HG03558 (cell line): ENCODE measurements around the gene TMEM135.
"Not testable (repeated sequence)": the region's sequence is repeated elsewhere in the genome, so short reads cannot be mapped to it uniquely, and the experiment has no call there.

ENCODE experiments used
- ATAC-seq: cut with Tn5 transposase; IDR thresholded peaks from one replicate; pipeline ENCODE4 v1.9.1; 2021; ENCODE audit warnings: moderate number of reproducible peaks; ENCODE audit not compliant: unreplicated experiment; ENCODE audit errors: extremely low read depth

TMEM135 gene

GRCh38 chr11:87063982-87064381 is 26.2 kb downstream of the TMEM135 start:
- no peak for ATAC-seq

DNA sequence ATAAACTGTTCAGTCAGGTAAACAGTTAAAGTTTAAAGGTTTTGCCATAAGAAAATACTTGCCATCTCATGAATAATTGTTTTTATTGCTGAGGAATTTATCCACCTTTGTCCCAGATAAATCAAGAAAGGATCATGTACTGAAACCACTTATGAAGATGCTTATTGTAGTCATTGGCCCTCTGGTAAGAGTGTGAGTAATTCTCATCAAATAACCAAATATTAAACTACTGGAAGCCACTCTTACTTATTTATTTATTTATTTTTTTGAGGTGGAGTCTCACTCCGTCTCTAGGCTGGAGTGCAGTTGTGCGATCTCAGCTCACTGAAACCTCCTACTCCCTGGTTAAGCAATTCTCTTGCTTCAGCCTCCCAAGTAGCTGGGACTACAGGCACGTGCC is 35.1 kb downstream of the TMEM135 start:
- ATAC-seq: no peak

DNA sequence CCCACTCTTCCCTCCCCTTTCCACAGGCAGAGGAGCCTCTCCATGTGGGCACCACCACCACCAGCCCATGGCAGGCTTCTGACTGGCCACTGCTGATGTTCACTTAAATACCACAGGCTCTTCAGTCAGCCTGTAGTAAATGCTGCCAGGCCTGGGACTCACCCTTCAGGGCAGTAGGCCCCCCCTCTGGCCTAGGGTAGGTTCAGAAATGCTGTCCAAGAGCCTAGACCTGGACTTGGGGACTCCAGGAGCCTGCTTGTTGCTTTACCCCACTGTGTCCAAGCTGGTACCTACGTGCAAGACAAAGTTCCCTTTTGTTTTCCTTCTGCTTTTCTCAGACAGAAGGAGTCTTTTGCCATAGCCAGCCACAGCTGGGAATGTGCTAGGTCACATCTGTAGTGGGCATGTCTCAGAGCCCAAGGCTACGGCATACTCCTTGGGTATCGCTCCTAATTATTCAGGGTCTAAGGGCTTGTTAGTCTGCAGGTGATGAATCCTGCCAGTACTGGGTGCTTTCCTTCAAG is 38.6 kb downstream of the TMEM135 start:
- no peak for ATAC-seq

DNA sequence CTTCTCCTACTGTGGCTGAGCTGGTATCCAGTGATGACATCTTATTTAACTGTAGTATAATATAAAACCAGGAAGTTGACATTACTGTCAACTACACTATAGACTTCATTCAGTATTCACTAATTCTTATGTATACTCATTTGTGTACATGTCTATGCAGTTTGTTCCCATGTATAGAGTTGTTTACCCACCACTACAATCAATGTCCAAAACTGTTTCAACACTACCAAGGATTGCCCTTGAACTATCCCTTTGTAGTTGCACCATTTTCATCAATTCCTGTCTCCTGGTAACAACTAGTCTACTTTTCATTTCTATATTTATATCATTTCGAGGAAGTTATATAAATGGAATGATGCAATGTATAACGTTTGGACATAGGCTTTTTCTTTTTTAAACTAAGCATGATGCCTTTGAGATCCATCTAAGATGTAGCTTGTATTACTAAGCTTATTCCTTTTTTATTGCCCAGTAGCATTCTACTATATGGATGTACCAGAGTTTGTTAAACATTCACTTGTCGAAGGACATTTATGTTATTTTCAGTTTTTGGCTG is 39.2 kb downstream of the TMEM135 start:
- ATAC-seq: no peak

- no peak for ATAC-seq
These were observed 43.6 kb downstream of the TMEM135 start for GRCh38 chr11:87081358-87081757.

GRCh38 chr11:87082590-87082989 is 44.9 kb downstream of the TMEM135 start:
- ATAC-seq: no peak

DNA sequence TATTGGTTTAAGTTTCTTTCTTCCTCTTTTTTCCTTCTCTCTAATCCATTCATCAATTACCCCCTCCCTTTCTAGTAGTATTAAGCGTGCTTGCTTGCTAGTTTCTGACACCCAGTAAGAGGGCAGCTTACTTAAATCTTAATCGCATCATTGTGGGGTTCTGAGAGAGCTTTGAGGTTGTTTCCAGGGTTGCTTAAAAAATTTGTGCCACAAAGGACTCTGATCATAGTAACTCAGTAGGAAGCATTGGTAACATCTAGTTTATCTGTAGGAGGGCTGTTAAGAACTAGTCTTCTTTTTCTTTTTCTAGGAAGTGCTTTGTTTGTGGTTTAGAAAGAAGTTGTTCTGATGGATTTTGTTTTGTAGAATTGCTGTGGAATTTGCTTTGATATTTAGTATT is 45.3 kb downstream of the TMEM135 start:
- no peak for ATAC-seq

DNA sequence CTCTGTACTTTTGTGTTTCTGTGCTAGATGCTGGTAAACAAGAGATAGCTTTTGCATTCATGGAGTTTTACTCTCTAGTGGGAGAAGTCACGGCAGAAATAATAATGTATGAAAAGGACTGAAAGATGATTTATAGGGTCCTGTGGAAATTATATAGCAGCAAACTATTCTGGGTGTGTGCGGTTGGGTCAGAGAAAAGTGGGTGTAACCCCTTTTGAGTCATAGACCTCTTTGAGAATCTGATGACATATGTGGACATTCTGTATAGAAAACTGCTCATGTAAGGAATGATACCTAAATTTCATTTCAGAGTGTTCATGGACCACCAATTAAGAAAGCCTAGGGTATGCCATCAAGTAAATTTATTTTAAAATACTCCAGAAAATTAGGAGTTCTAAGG is 54.4 kb downstream of the TMEM135 start:
- ATAC-seq: no peak

DNA sequence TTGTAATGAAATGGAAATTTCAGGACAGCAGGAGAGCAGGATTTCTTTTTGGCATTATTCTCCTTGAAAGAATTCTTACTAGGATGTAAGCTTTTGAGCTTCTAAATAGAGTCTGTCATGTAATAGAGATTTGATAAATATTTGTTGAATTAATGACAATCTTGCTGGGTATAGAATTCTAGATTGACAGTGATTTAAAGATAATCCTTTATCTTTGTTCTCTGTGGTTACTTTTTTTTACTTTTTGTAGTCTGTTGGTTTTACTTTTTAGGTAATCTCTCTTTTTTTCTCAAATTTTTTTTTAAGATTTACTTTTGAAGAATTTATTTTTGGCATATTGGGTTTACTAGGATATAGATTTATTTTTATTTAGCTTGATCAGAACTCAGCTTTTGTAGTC is 54.8 kb downstream of the TMEM135 start:
- ATAC-seq: no peak

GRCh38 chr11:87097582-87097981 is 59.8 kb downstream of the TMEM135 start:
- ATAC-seq: no peak

DNA sequence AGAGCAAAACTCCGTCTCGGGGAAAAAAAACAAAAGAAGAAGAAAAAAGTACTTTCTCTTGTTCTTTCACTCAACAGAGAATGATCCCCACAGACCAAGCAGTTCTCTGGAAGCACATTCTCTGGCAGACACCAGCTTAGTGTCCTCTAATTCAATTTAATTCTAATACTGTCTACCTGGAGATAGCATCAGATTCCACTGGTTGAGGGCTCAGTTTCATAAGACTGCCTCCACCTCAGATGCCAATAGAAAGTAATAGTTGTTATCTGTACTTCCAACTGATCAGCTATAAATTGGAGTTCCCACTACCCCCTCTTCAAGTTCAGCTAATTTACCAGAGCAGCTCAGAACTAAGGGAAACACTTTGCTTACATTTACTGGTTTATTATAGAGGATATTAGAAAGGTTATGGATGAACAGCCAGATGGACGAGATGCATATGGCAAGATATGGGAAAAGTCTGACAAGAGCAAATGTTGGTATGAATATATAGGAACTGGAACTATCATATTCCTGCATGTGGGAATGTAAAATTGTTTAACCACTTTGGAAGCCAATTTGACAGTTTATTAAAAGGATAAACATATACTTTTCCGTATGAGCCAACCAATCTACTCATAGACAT is 64.3 kb downstream of the TMEM135 start:
- no peak for ATAC-seq

DNA sequence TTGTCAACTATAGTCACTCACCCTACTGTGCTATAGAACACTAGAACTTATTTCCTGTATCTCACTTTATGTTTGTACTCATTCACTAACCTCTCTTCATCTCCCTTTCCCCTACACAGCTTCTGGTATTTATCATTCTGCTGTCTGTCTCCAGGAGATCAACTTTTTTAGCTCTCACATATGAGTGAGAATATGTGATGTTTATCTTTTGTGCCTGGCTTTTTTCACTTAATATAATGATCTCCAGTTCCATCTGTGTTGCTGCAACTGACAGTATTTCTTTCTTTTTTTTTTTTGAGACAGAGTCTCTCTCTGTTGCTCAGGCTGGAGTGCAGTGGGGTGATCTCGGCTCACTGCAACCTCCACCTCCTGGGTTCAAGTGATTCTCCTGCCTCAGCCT is 68.1 kb downstream of the TMEM135 start:
- ATAC-seq: not testable (repeated sequence)

GRCh38 chr11:87107379-87107778 is 69.6 kb downstream of the TMEM135 start:
- not testable (repeated sequence) for ATAC-seq

GRCh38 chr11:87110443-87111131 is 72.9 kb downstream of the TMEM135 start:
- no peak for ATAC-seq

GRCh38 chr11:87114093-87114492 is 76.4 kb downstream of the TMEM135 start:
- no peak for ATAC-seq

- no peak for ATAC-seq
These were observed 78.5 kb downstream of the TMEM135 start for GRCh38 chr11:87116185-87116584.

- no peak for ATAC-seq
These were observed 83.2 kb downstream of the TMEM135 start for GRCh38 chr11:87120937-87121336.

DNA sequence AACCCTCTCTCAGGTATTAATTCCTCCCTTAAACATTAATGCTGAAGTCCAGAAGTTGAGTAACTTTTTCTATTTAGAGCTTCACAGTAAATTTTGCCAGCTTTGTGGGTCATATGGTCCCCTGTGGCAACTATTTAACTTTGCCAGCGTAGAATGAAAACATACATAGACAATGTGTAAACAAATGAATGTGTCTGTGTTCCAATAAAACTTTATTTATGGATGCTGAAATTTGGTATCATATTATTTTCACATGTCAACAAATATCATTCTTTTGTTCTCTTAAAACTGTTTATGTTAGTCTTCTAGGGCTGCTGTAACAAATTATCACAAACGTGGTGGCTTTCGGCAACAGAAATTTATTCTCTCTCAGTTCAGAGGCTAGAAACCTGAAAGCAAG is 85.1 kb downstream of the TMEM135 start:
- no peak for ATAC-seq

GRCh38 chr11:87125257-87125656 is 87.5 kb downstream of the TMEM135 start:
- ATAC-seq: no peak

GRCh38 chr11:87127101-87127500 is 89.4 kb downstream of the TMEM135 start:
- no peak for ATAC-seq

DNA sequence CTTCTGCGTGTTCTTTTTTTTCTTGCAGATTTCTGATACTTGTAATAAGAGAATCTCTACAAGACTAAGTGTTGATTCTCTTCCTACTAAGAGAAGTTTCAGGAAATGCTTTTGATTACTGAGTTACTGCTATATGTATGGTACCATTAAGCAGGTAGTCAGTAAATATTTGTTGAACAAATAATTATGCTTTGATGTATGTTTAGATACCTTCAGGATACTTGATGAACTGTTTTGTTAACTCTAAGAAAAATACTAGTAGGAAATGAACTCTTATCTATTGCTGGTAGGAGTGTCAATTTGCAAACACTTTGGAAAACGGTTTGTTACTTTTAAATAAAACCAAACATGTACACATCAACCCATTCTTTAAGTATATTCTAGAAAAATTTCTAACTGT is 90.6 kb downstream of the TMEM135 start:
- no peak for ATAC-seq
